ENCODE data around the gene POMC.
"Not testable (repeated sequence)": the region's sequence is repeated elsewhere in the genome, so short reads cannot be mapped to it uniquely, and the experiment has no call there.

The POMC gene

GRCh38 chr2:25164561-25164960, 3.8 kb downstream of the POMC start:
- no peak for TF ChIP-seq CTCF (IDR thresholded peaks at IDR 0.05; ENCODE audit: low read depth, low read length)
- no peak for DNase-seq (ENCODE audit: extremely low read depth, low read depth)

- not testable (repeated sequence) for DNase-seq (ENCODE audit: extremely low read depth, low read depth)
These were observed 6.3 kb downstream of the POMC start for GRCh38 chr2:25162061-25162460.

- no peak for TF ChIP-seq CTCF (IDR thresholded peaks at IDR 0.05; ENCODE audit: low read depth, low read length)
- no peak for DNase-seq (ENCODE audit: extremely low read depth, low read depth)
These were observed 7.2 kb downstream of the POMC start for GRCh38 chr2:25161055-25161781.

- no peak for DNase-seq (ENCODE audit: extremely low read depth, low read depth)
- no peak for TF ChIP-seq CTCF (IDR thresholded peaks at IDR 0.05; ENCODE audit: low read depth, low read length)
These were observed 8.0 kb downstream of the POMC start for GRCh38 chr2:25160376-25160775.

- TF ChIP-seq CTCF (IDR thresholded peaks at IDR 0.05; ENCODE audit: low read depth, low read length), result no peak
- DNase-seq (ENCODE audit: extremely low read depth, low read depth), result no peak
These were observed 8.4 kb downstream of the POMC start for GRCh38 chr2:25159949-25160348.

GRCh38 chr2:25158096-25158852, 10.1 kb downstream of the POMC start:
- TF ChIP-seq CTCF (IDR thresholded peaks at IDR 0.05; ENCODE audit: low read depth, low read length), result no peak
- DNase-seq (ENCODE audit: extremely low read depth, low read depth), result no peak

GRCh38 chr2:25155401-25155800, 13.0 kb downstream of the POMC start:
- no peak for TF ChIP-seq CTCF (IDR thresholded peaks at IDR 0.05; ENCODE audit: low read depth, low read length)
- DNase-seq (ENCODE audit: extremely low read depth, low read depth), result no peak
